Mesenchymal stem cell (in vitro differentiated cells and primary cell): ENCODE data around the gene EXOSC7.

Experiments used
- DNase-seq: peaks from one replicate; pipeline ENCODE4 v3.0.0-alpha.2; 2013
- H2AFZ ChIP-seq: one replicate; pipeline ENCODE4 v1.6.1; 2013; ENCODE audit warnings: low read depth, mild to moderate bottlenecking, control low read depth, inconsistent platforms, low read length, moderate library complexity
- H2AK5ac ChIP-seq: 2 replicates; pipeline ENCODE4 v1.6.1; 2013; ENCODE audit warnings: low read length, moderate library complexity, mild to moderate bottlenecking, inconsistent platforms; ENCODE audit not compliant: severe bottlenecking
- H2BK120ac ChIP-seq: one replicate; pipeline ENCODE4 v1.6.1; 2013; ENCODE audit warnings: low read depth, mild to moderate bottlenecking, inconsistent platforms, low read length, moderate library complexity
- H2BK12ac ChIP-seq, 2 experiments: one replicate each; pipeline ENCODE4 v1.6.1; 2013; ENCODE audit warnings: inconsistent platforms in 2 of 2, low read length in 2 of 2, mild to moderate bottlenecking in 2 of 2, moderate library complexity in 2 of 2, control low read depth in 1 of 2
- H2BK15ac ChIP-seq: one replicate; pipeline ENCODE4 v1.6.1; 2013; ENCODE audit warnings: mild to moderate bottlenecking, low read depth, inconsistent platforms; ENCODE audit not compliant: poor library complexity, severe bottlenecking
- H2BK5ac ChIP-seq: 2 replicates; pipeline ENCODE4 v1.6.1; 2013; ENCODE audit warnings: low read depth, mild to moderate bottlenecking, low read length, control low read depth, inconsistent platforms; ENCODE audit not compliant: poor library complexity, severe bottlenecking
- H3K14ac ChIP-seq, 2 experiments: one replicate each; pipeline ENCODE4 v1.6.1; 2013; ENCODE audit warnings: inconsistent platforms in 2 of 2, low read length in 2 of 2, control low read depth in 1 of 2, mild to moderate bottlenecking in 1 of 2, moderate library complexity in 1 of 2
- H3K18ac ChIP-seq, 2 experiments: one replicate each; pipeline ENCODE4 v1.6.1; 2013; ENCODE audit warnings: inconsistent platforms in 2 of 2, low read length in 2 of 2, control low read depth in 1 of 2, low read depth in 1 of 2, mild to moderate bottlenecking in 1 of 2
- H3K23ac ChIP-seq, 2 experiments: one replicate each; pipeline ENCODE4 v1.6.1; 2013; ENCODE audit warnings: inconsistent platforms in 2 of 2, low read length in 2 of 2, mild to moderate bottlenecking in 2 of 2, moderate library complexity in 2 of 2, control low read depth in 1 of 2
- H3K27ac ChIP-seq: 2 replicates; pipeline ENCODE4 v1.5.1; 2013; ENCODE audit warnings: mild to moderate bottlenecking, moderate library complexity, low read length, control low read depth, inconsistent platforms; ENCODE audit not compliant: poor library complexity, severe bottlenecking
- H3K27me3 ChIP-seq, 2 experiments: 2 replicates each; pipeline versions ENCODE4 v1.6.1 to v1.7.0; 2013; ENCODE audit warnings: low read length in 2 of 2, mild to moderate bottlenecking in 2 of 2, moderate library complexity in 2 of 2, control low read depth in 1 of 2, inconsistent platforms in 1 of 2; ENCODE audit not compliant: control insufficient read depth in 1 of 2, insufficient read depth in 1 of 2
- H3K36me3 ChIP-seq, 2 experiments: 2 replicates each; pipeline versions ENCODE4 v1.6.1 to v1.7.0; 2013; ENCODE audit warnings: low read length in 2 of 2, control low read depth in 1 of 2, inconsistent platforms in 1 of 2, low read depth in 1 of 2, mild to moderate bottlenecking in 1 of 2; ENCODE audit not compliant: insufficient read depth in 2 of 2, control insufficient read depth in 1 of 2
- H3K4ac ChIP-seq, 2 experiments: one replicate each; pipeline ENCODE4 v1.6.1; 2013; ENCODE audit warnings: inconsistent platforms in 2 of 2, low read length in 2 of 2, mild to moderate bottlenecking in 2 of 2, moderate library complexity in 2 of 2, control low read depth in 1 of 2, low read depth in 1 of 2
- H3K4me1 ChIP-seq: 2 replicates; pipeline ENCODE4 v1.6.1; 2013; ENCODE audit warnings: low read depth, low read length, control low read depth; ENCODE audit not compliant: control insufficient read depth, insufficient read depth
- H3K4me2 ChIP-seq: 2 replicates; pipeline ENCODE4 v1.6.1; 2013; ENCODE audit warnings: low read length, mild to moderate bottlenecking, inconsistent platforms; ENCODE audit not compliant: poor library complexity, severe bottlenecking
- H3K4me3 ChIP-seq, 2 experiments: 2 replicates each; pipeline versions ENCODE4 v1.5.1 to v1.7.0; 2013; ENCODE audit warnings: low read length in 2 of 2, mild to moderate bottlenecking in 2 of 2, control low read depth in 1 of 2, low read depth in 1 of 2; ENCODE audit not compliant: insufficient read depth in 1 of 2
- H3K79me1 ChIP-seq: replicated peaks from 2 replicates; pipeline ENCODE4 v1.6.1; 2013; ENCODE audit warnings: mild to moderate bottlenecking, control low read depth, low read length, inconsistent platforms; ENCODE audit not compliant: poor library complexity, severe bottlenecking
- H3K9ac ChIP-seq: 2 replicates; pipeline ENCODE4 v1.7.0; 2013; ENCODE audit warnings: mild to moderate bottlenecking, low read length, moderate library complexity
- H3K9me3 ChIP-seq: 2 replicates; pipeline ENCODE4 v1.7.0; 2013; ENCODE audit warnings: mild to moderate bottlenecking, low read length; ENCODE audit not compliant: control insufficient read depth
- H4K8ac ChIP-seq: one replicate; pipeline ENCODE4 v1.6.1; 2013; ENCODE audit warnings: inconsistent platforms, mild to moderate bottlenecking, low read length, moderate library complexity
- H4K91ac ChIP-seq: one replicate; pipeline ENCODE4 v1.6.1; 2013; ENCODE audit warnings: mild to moderate bottlenecking, low read length, inconsistent platforms
- WGBS: methylation state at CpG from one replicate; pipeline ENCODE4 v1.1.7; 2013; ENCODE audit warnings: mixed read lengths; 5-methylcytosine and 5-hydroxymethylcytosine counted together

The EXOSC7 gene

GRCh38 chr3:45017821-45018220, 41.8 kb downstream of the EXOSC7 start:
- H3K9me3 ChIP-seq = no peaks in the 10 kb centered on the region
- H3K4ac ChIP-seq = no peak overlapping the region
- peaks cover 17 to 29% of the 10 kb centered on the region in 2 experiments for H3K36me3 ChIP-seq
- H2BK12ac ChIP-seq = peak overlapping the region in 1 of 2 experiments; percentile 81
- no peak overlapping the region for H4K8ac ChIP-seq
- 100% methylated on average over 2 of the region's 5 CpGs for WGBS
- peaks cover 1% of the 10 kb centered on the region for H3K4me1 ChIP-seq
- H2BK120ac ChIP-seq = no peak overlapping the region
- H3K27ac ChIP-seq = no peak overlapping the region
- H2BK5ac ChIP-seq = no peak overlapping the region
- H3K23ac ChIP-seq = no peak overlapping the region
- H4K91ac ChIP-seq = no peak overlapping the region
- DNase-seq = no peak
- H3K18ac ChIP-seq = no peak overlapping the region
- H2BK15ac ChIP-seq = no peak overlapping the region
- peaks cover 3% of the 10 kb centered on the region for H3K79me1 ChIP-seq
- no peak overlapping the region for H2AFZ ChIP-seq
- H3K9ac ChIP-seq = no peak overlapping the region
- H2AK5ac ChIP-seq = no peak overlapping the region
- no peak overlapping the region for H3K4me3 ChIP-seq
- no peak overlapping the region for H3K4me2 ChIP-seq
- no peak overlapping the region for H3K14ac ChIP-seq
- H3K27me3 ChIP-seq = no peaks in the 10 kb centered on the region

GRCh38 chr3:45020534-45020933, 44.5 kb downstream of the EXOSC7 start:
- Histone ChIP-seq H3K79me1 (peaks cover 1% of the 10 kb centered on the region), H2AFZ (no peak overlapping the region), H2BK120ac (no peak overlapping the region), H3K4me1 (peaks cover 3% of the 10 kb centered on the region), H4K8ac (no peak overlapping the region), H3K4ac (no peak overlapping the region), H3K23ac (no peak overlapping the region), H2BK15ac (no peak overlapping the region), H3K4me3 (no peak overlapping the region), H3K36me3 (peaks cover 9 to 12% of the 10 kb centered on the region in 2 experiments), H3K4me2 (no peak overlapping the region), H2AK5ac (no peak overlapping the region), H4K91ac (no peak overlapping the region), H3K18ac (no peak overlapping the region), H3K27ac (no peak overlapping the region), H3K14ac (no peak overlapping the region), H3K9ac (no peak overlapping the region), H2BK12ac (no peak overlapping the region), H3K9me3 (no peaks in the 10 kb centered on the region), H2BK5ac (no peak overlapping the region), H3K27me3 (no peaks in the 10 kb centered on the region)
- WGBS = 95% methylated on average over 8 of the region's 8 CpGs
- DNase-seq = no peak

GRCh38 chr3:45021524-45022297, 45.7 kb downstream of the EXOSC7 start:
- Histone ChIP-seq H3K27me3 (no peaks in the 10 kb centered on the region), H3K4ac (no peak overlapping the region), H2BK120ac (no peak overlapping the region), H3K36me3 (peaks cover 0 to 4% of the 10 kb centered on the region in 2 experiments), H2AK5ac (no peak overlapping the region), H3K9ac (no peak overlapping the region), H2BK12ac (no peak overlapping the region), H4K8ac (no peak overlapping the region), H3K79me1 (no peaks in the 10 kb centered on the region), H3K27ac (no peak overlapping the region), H3K14ac (no peak overlapping the region), H2BK15ac (no peak overlapping the region), H3K4me3 (no peak overlapping the region), H4K91ac (no peak overlapping the region), H3K18ac (no peak overlapping the region), H2AFZ (no peak overlapping the region), H3K4me2 (no peak overlapping the region), H2BK5ac (no peak overlapping the region), H3K4me1 (peaks cover 8% of the 10 kb centered on the region), H3K23ac (no peak overlapping the region), H3K9me3 (no peaks in the 10 kb centered on the region)
- no peak for DNase-seq
- WGBS = 84% methylated on average over 11 of the region's 12 CpGs

GRCh38 chr3:45023675-45024074, 47.6 kb downstream of the EXOSC7 start:
- H2BK120ac ChIP-seq = no peak overlapping the region
- no peak overlapping the region for H4K91ac ChIP-seq
- no peak overlapping the region for H3K23ac ChIP-seq
- no peak overlapping the region for H2AK5ac ChIP-seq
- H3K4me2 ChIP-seq = no peak overlapping the region
- no peaks in the 10 kb centered on the region for H3K79me1 ChIP-seq
- no peaks in the 10 kb centered on the region for H3K9me3 ChIP-seq
- H2BK12ac ChIP-seq = no peak overlapping the region
- no peaks in the 10 kb centered on the region for H3K27me3 ChIP-seq
- no peak overlapping the region for H3K18ac ChIP-seq
- H3K14ac ChIP-seq = no peak overlapping the region
- no peak overlapping the region for H4K8ac ChIP-seq
- no peak overlapping the region for H2BK5ac ChIP-seq
- H2AFZ ChIP-seq = no peak overlapping the region
- peaks cover 16% of the 10 kb centered on the region for H3K4me1 ChIP-seq
- H3K27ac ChIP-seq = no peak overlapping the region
- H3K36me3 ChIP-seq = no peaks in the 10 kb centered on the region
- H3K9ac ChIP-seq = no peak overlapping the region
- DNase-seq = no peak
- 64% methylated on average over 2 of the region's 3 CpGs for WGBS
- no peak overlapping the region for H3K4ac ChIP-seq
- H3K4me3 ChIP-seq = no peak overlapping the region
- no peak overlapping the region for H2BK15ac ChIP-seq
